Spleen (tissue), 7 donors: Measurements from ENCODE around the gene NFATC2.

Experiments
- POLR2A ChIP-seq, 3 donors: fragments of 450-650 bp; IDR thresholded peaks; one replicate each; pipeline ENCODE4 v1.5.1; 2017; ENCODE audit warnings: antibody characterized with exemption in 3 of 3, mild to moderate bottlenecking in 1 of 3
- TF ChIP-seq, protein P1 (sequence below), 11 experiments: fragments of 200-600 bp in 7 of 11; fragments of 450-650 bp in 4 of 11; sonication (generic) in 4 of 11; IDR thresholded peaks in 8 of 11; conservative IDR thresholded peaks in 3 of 11; 1 replicate in 7 of 11; 2 replicates in 4 of 11; pipeline versions ENCODE4 v1.4.0 to v1.8.0; 2016 to 2021; ENCODE audit warnings: antibody characterized with exemption in 11 of 11, inconsistent platforms in 4 of 11, mild to moderate bottlenecking in 1 of 11
- donor health status: DM: no; HTN: no; CAD: no; lungs with moderate emphysema.
- donor health status: DM: no; HTN: no; CAD: no.
- donor health status: DM: no; HTN: no; CAD: no.

DNA sequence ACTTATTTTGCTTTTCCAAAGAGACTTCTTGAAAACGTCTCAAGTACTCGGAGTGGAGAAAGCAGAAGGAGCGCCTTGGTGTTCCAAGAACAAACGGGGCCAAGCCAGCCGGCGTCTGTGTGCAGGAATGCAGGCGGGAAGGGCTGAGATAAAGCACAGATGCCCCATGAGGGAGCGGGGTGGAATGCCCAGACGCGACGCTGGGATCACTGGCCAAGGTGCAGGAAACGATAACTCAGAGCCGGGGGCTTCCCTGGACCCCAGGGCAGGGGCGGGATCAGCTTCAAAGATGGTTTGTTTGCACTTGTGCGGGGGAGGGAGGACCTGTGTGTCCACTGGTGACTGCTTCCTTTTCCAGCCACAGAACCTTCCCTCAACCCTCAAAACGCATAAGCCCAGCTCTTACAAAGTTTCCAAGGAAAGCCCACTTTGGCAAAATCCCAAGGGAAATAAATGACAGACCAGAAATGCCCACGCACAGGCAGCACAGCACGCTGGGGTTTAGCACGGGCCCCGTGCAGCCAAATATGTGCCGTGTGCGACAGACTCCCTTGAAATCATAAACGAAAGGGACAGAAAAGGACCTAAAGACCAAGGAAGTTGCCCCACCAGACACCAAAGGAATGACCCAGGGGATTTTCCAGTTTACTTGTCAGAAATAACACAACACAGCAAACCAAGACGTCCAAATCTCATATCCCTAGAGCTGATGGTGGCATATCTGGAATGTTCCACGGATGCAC lies 113.9 kb downstream of the NFATC2 start:
- TF ChIP-seq, protein P1, sequence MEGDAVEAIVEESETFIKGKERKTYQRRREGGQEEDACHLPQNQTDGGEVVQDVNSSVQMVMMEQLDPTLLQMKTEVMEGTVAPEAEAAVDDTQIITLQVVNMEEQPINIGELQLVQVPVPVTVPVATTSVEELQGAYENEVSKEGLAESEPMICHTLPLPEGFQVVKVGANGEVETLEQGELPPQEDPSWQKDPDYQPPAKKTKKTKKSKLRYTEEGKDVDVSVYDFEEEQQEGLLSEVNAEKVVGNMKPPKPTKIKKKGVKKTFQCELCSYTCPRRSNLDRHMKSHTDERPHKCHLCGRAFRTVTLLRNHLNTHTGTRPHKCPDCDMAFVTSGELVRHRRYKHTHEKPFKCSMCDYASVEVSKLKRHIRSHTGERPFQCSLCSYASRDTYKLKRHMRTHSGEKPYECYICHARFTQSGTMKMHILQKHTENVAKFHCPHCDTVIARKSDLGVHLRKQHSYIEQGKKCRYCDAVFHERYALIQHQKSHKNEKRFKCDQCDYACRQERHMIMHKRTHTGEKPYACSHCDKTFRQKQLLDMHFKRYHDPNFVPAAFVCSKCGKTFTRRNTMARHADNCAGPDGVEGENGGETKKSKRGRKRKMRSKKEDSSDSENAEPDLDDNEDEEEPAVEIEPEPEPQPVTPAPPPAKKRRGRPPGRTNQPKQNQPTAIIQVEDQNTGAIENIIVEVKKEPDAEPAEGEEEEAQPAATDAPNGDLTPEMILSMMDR (IDR thresholded peaks at IDR 0.05 in 8 of 11, conservative IDR thresholded peaks at IDR 0.05 in 3 of 11): no peak
- no peak for TF ChIP-seq POLR2A (IDR thresholded peaks at IDR 0.05)
